Parathyroid adenoma (tissue), 2 donors: ENCODE data around the gene GDPD4.

Experiments used
- H2AFZ ChIP-seq: fragments of 300-600 bp; sonication (generic); one replicate; pipeline ENCODE4 v1.7.0; 2017; ENCODE audit warnings: antibody characterized with exemption, mild to moderate bottlenecking
- H3K27ac ChIP-seq: fragments of 300-600 bp; sonication (generic); one replicate; pipeline ENCODE4 v1.7.0; 2017
- H3K27me3 ChIP-seq: fragments of 300-600 bp; sonication (generic); one replicate; pipeline ENCODE4 v1.7.0; 2017; ENCODE audit warnings: low read length; ENCODE audit not compliant: control insufficient read depth, insufficient read depth
- H3K36me3 ChIP-seq: fragments of 300-600 bp; sonication (generic); one replicate; pipeline ENCODE4 v1.7.0; 2017; ENCODE audit warnings: low read length; ENCODE audit not compliant: control insufficient read depth, insufficient read depth
- H3K4me1 ChIP-seq: fragments of 300-600 bp; sonication (generic); one replicate; pipeline ENCODE4 v1.7.0; 2017; ENCODE audit warnings: control low read depth
- H3K4me2 ChIP-seq: fragments of 300-600 bp; sonication (generic); one replicate; pipeline ENCODE4 v1.7.0; 2017; ENCODE audit warnings: low read length
- H3K4me3 ChIP-seq: fragments of 300-600 bp; sonication (generic); one replicate; pipeline ENCODE4 v1.7.0; 2017; ENCODE audit warnings: low read depth, low read length
- H3K79me2 ChIP-seq: fragments of 300-600 bp; sonication (generic); one replicate; pipeline ENCODE4 v1.7.0; 2017; ENCODE audit warnings: control low read depth
- H3K9ac ChIP-seq: fragments of 300-600 bp; sonication (generic); one replicate; pipeline ENCODE4 v1.7.0; 2017; ENCODE audit warnings: mild to moderate bottlenecking
- H3K9me3 ChIP-seq: fragments of 300-600 bp; sonication (generic); one replicate; pipeline ENCODE4 v1.7.0; 2017; ENCODE audit warnings: low read length; ENCODE audit not compliant: control insufficient read depth
- TF ChIP-seq, protein P1 (sequence below): fragments of 300-600 bp; sonication (generic); IDR thresholded peaks from one replicate; pipeline ENCODE4 v1.7.0; 2017; ENCODE audit warnings: antibody characterized with exemption, mild to moderate bottlenecking
- donor health status: primary hyperparathyroidism.

Gene GDPD4

DNA sequence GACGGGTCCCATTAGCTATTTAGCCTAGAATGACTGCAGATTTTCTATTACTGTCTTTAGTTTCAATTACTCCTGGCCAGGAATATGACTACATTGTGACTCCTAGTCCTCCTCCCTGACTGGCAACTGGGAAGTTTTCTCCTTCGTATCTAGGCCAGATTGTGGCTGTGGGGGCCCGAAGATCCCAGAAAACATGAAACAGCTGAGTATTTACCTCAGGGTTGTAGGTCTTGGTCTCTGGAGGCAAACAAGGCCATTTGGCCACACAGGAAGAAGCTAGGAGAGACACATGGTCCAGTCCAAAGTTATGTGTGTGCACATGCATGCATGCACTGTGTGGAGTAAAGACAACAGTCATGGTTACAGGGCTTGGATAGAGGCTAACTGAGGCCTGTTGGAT is 10.2 kb upstream of the GDPD4 start:
- no peak overlapping the region for H3K9ac ChIP-seq

DNA sequence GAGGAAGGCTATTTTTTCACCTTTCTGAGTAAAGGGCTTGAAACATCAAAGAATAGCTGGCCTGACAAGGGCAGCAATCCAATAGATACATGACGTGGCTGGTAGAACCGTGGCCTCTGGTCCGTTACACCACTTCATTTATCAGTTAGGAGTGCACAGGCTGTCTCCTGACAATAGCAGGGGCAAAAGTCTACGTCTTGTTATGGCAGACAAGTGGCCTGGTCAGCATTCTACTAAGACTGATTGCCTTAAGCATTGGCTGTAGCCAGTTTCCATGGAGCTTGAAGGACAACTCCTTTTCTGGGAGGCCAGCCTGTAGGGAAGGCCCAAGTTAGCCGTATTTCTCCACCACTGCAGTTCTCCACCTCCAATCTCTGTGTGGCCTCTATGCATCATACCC is 9.2 kb upstream of the GDPD4 start:
- Histone ChIP-seq H3K36me3 (no peaks in the 10 kb centered on the region), H3K27me3 (no peaks in the 10 kb centered on the region), H3K9ac (no peak overlapping the region), H3K4me1 (no peaks in the 10 kb centered on the region), H3K4me3 (no peak overlapping the region), H2AFZ (no peak overlapping the region), H3K4me2 (no peak overlapping the region), H3K79me2 (no peaks in the 10 kb centered on the region), H3K27ac (no peak overlapping the region), H3K9me3 (no peaks in the 10 kb centered on the region)
- TF ChIP-seq, protein P1, sequence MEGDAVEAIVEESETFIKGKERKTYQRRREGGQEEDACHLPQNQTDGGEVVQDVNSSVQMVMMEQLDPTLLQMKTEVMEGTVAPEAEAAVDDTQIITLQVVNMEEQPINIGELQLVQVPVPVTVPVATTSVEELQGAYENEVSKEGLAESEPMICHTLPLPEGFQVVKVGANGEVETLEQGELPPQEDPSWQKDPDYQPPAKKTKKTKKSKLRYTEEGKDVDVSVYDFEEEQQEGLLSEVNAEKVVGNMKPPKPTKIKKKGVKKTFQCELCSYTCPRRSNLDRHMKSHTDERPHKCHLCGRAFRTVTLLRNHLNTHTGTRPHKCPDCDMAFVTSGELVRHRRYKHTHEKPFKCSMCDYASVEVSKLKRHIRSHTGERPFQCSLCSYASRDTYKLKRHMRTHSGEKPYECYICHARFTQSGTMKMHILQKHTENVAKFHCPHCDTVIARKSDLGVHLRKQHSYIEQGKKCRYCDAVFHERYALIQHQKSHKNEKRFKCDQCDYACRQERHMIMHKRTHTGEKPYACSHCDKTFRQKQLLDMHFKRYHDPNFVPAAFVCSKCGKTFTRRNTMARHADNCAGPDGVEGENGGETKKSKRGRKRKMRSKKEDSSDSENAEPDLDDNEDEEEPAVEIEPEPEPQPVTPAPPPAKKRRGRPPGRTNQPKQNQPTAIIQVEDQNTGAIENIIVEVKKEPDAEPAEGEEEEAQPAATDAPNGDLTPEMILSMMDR: no peak

More for the DNA sequence above, 10.2 kb upstream of the GDPD4 start:
- Histone ChIP-seq H3K79me2 (no peaks in the 10 kb centered on the region), H3K4me2 (no peak overlapping the region), H3K4me1 (no peaks in the 10 kb centered on the region), H3K36me3 (no peaks in the 10 kb centered on the region), H3K9me3 (no peaks in the 10 kb centered on the region), H3K4me3 (no peak overlapping the region), H3K27ac (no peak overlapping the region), H2AFZ (no peak overlapping the region), H3K27me3 (no peaks in the 10 kb centered on the region)
- TF ChIP-seq, protein P1: no peak

DNA sequence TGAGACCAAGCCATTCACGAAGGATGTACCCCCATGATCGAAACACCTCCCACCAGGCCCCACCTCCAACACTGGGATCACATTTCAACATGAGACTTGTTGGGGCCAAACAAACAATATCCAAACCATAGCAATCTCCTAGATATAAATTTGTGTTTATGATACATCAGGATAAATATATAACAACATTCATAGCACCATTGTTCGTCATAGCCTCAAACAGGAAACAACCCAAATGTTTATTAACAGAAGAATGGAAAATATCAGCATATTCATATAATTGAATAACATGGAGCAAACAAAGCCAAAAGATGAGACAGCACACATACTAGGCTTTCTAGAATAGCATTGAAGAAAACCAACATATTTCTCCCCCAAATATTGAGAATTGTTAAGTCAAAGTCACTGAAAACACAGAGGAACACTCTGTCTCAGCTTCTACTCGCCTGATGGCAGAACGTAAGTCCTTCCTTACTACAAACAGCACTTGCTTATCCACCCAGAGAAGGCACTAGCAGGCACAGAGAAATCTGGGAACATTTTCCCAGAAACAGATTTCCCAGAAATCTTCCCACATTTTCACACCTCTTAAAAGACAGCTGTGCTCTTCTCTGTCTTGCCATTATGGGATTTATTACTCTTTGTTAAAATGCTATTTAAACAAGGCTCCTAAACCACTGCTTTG is 8.1 kb upstream of the GDPD4 start:
- no peak overlapping the region for H3K9ac ChIP-seq
- H3K27ac ChIP-seq: no peak overlapping the region
- H3K4me2 ChIP-seq: no peak overlapping the region
- no peaks in the 10 kb centered on the region for H3K79me2 ChIP-seq
- H2AFZ ChIP-seq: no peak overlapping the region
- no peaks in the 10 kb centered on the region for H3K4me1 ChIP-seq
- H3K9me3 ChIP-seq: no peaks in the 10 kb centered on the region
- no peak overlapping the region for H3K4me3 ChIP-seq
- no peaks in the 10 kb centered on the region for H3K27me3 ChIP-seq
- H3K36me3 ChIP-seq: no peaks in the 10 kb centered on the region
- TF ChIP-seq, protein P1: no peak

DNA sequence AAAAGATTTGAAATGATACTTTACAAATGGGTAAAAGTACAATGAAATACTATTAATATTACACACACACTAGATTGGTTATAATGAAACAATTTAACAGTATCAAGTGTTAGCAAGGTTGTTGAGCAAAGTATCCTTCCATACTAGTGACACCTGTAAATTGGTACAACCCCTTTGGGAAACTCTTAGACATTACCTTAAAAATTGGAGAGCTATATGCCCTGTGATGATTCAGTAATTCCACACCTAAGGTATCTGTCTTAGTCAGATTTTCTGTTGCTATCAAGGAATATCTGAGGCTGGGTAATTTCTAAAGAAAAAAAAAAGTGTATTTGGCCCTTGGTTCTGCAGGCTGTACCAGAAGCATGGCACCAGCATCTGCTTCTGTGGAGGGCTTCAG is 7.4 kb upstream of the GDPD4 start:
- Histone ChIP-seq H2AFZ (no peak overlapping the region), H3K27ac (no peak overlapping the region), H3K36me3 (no peaks in the 10 kb centered on the region), H3K27me3 (no peaks in the 10 kb centered on the region), H3K9ac (no peak overlapping the region), H3K9me3 (no peaks in the 10 kb centered on the region), H3K4me3 (no peak overlapping the region), H3K4me1 (no peaks in the 10 kb centered on the region), H3K4me2 (no peak overlapping the region), H3K79me2 (no peaks in the 10 kb centered on the region)
- TF ChIP-seq, protein P1: no peak

DNA sequence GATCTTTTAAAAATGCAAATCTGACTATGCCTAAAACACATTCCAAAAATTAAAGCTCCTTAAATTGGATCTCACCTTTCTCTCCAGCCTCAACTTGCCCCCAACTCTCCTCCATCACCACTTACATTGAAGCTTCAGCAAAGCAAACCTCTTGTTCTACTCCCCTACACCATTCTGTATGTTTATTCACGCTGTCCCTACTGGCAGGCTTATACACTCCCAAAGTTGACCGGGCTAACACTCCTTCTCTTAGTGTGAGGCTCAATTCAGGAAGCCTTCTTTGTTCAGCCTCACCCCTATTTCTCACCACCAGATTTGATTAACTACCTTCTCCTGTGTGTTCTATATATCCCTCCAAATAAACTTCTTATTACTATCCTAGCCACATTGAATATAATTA is 1.8 kb upstream of the GDPD4 start:
- H3K27me3 ChIP-seq: no peaks in the 10 kb centered on the region
- TF ChIP-seq, protein P1: no peak
- H3K79me2 ChIP-seq: no peaks in the 10 kb centered on the region
- H3K9ac ChIP-seq: no peak overlapping the region
- no peaks in the 10 kb centered on the region for H3K9me3 ChIP-seq
- no peaks in the 10 kb centered on the region for H3K4me1 ChIP-seq
- H3K27ac ChIP-seq: no peak overlapping the region
- no peaks in the 10 kb centered on the region for H3K36me3 ChIP-seq
- no peak overlapping the region for H2AFZ ChIP-seq
- H3K4me2 ChIP-seq: no peak overlapping the region
- no peak overlapping the region for H3K4me3 ChIP-seq
